IMR-90 (cell line): ENCODE data around the gene MAB21L1. TPM values are rescaled to one million over a fixed set of nuclear protein-coding genes. Genes with fewer than 3 reads are reported as not detected.

Source experiments
- ATAC-seq: fragments of 200-7000 bp; cut with Tn5 transposase; 2 replicates; pipeline ENCODE4 v1.9.1; 2020; ENCODE audit warnings: low read depth, mild to moderate bottlenecking, moderate library complexity
- BruUV-seq: library from RNA; stranded (reverse); fragments of 400-500 nt; replicated peaks from 2 replicates; lab custom pipeline; 2021; lab: Mats Ljungman, UMichigan
- CTCF ChIA-PET: fragments of 300-600 bp; formaldehyde crosslinking; extraction: SDS; loops from one replicate; lab custom pipeline; 2021; ENCODE audit warnings: antibody characterized with exemption; lab: Yijun Ruan, JAX
- POLR2A ChIA-PET: fragments of 300-600 bp; sonication (Branson Sonifier 250); formaldehyde crosslinking; loops from one replicate; lab custom pipeline; 2022; ENCODE audit warnings: antibody characterized with exemption; ENCODE audit not compliant: unreplicated experiment; lab: Charles Lee
- DNase-seq: peaks from one replicate; pipeline ENCODE4 v3.0.0; 2013
- H2AFZ ChIP-seq: replicated peaks from 2 replicates; pipeline ENCODE3; 2013; ENCODE audit warnings: low read length, mild to moderate bottlenecking; ENCODE audit not compliant: poor library complexity
- H2AK5ac ChIP-seq: 2 replicates; pipeline ENCODE4 v1.6.1; 2013; ENCODE audit warnings: low read depth, low read length, inconsistent platforms
- H2AK9ac ChIP-seq: replicated peaks from 2 replicates; pipeline ENCODE3; 2013; ENCODE audit warnings: mild to moderate bottlenecking, low read depth, low read length, moderate library complexity; ENCODE audit not compliant: poor library complexity
- H2BK120ac ChIP-seq: 2 replicates; pipeline ENCODE4 v1.6.1; 2013; ENCODE audit warnings: low read depth, low read length, inconsistent platforms
- H2BK15ac ChIP-seq: 3 replicates; pipeline ENCODE4 v1.6.1; 2013; ENCODE audit warnings: low read depth, low read length, inconsistent platforms
- H2BK20ac ChIP-seq: 2 replicates; pipeline ENCODE4 v1.6.1; 2013; ENCODE audit warnings: low read depth, mild to moderate bottlenecking, inconsistent platforms, low read length, moderate library complexity
- H2BK5ac ChIP-seq: 2 replicates; pipeline ENCODE4 v1.6.1; 2013; ENCODE audit warnings: mild to moderate bottlenecking, low read depth, low read length, inconsistent platforms; ENCODE audit not compliant: poor library complexity, severe bottlenecking
- H3K14ac ChIP-seq: replicated peaks from 2 replicates; pipeline ENCODE4 v1.6.1; 2013; ENCODE audit warnings: low read depth, low read length, inconsistent platforms
- H3K18ac ChIP-seq: 2 replicates; pipeline ENCODE4 v1.6.1; 2013; ENCODE audit warnings: low read depth, low read length, control low read depth
- H3K23ac ChIP-seq: 2 replicates; pipeline ENCODE4 v1.6.1; 2013; ENCODE audit warnings: low read depth, low read length, inconsistent platforms
- H3K27ac ChIP-seq: 2 replicates; pipeline ENCODE4 v1.5.1; 2013; ENCODE audit warnings: mild to moderate bottlenecking, control low read depth, low read length; ENCODE audit not compliant: insufficient read depth
- H3K27me3 ChIP-seq: 2 replicates; pipeline ENCODE4 v1.6.1; 2013; ENCODE audit warnings: low read length; ENCODE audit not compliant: control insufficient read depth, insufficient read depth
- H3K36me3 ChIP-seq: 2 replicates; pipeline ENCODE4 v1.6.1; 2013; ENCODE audit warnings: low read length, mixed read lengths; ENCODE audit not compliant: control insufficient read depth, insufficient read depth
- H3K4ac ChIP-seq: 2 replicates; pipeline ENCODE4 v1.6.1; 2013; ENCODE audit warnings: low read depth, low read length, inconsistent platforms
- H3K4me1 ChIP-seq: 2 replicates; pipeline ENCODE4 v1.6.1; 2013; ENCODE audit warnings: low read length, mixed read lengths; ENCODE audit not compliant: control insufficient read depth, insufficient read depth
- H3K4me2 ChIP-seq: 2 replicates; pipeline ENCODE4 v1.6.1; 2013; ENCODE audit warnings: low read depth, mild to moderate bottlenecking, control low read depth, low read length, moderate library complexity
- H3K4me3 ChIP-seq: 2 replicates; pipeline ENCODE4 v1.5.1; 2013; ENCODE audit warnings: low read depth, mild to moderate bottlenecking, control low read depth, low read length, moderate library complexity; ENCODE audit not compliant: insufficient read depth
- H3K56ac ChIP-seq: 2 replicates; pipeline ENCODE4 v1.6.1; 2013; ENCODE audit warnings: low read length, inconsistent platforms; ENCODE audit not compliant: insufficient read depth; ENCODE audit errors: extremely low read depth
- H3K79me1 ChIP-seq, 2 experiments: 2 replicates each; pipeline ENCODE4 v1.6.1; 2013; ENCODE audit warnings: low read length in 2 of 2, inconsistent platforms in 1 of 2, low read depth in 1 of 2
- H3K9ac ChIP-seq: 2 replicates; pipeline ENCODE4 v1.6.1; 2013; ENCODE audit warnings: low read depth, low read length, control low read depth
- H3K9me1 ChIP-seq: 2 replicates; pipeline ENCODE4 v1.6.1; 2013; ENCODE audit warnings: low read length, inconsistent platforms; ENCODE audit not compliant: insufficient read depth
- H3K9me3 ChIP-seq: 2 replicates; pipeline ENCODE4 v1.6.1; 2013; ENCODE audit warnings: low read length; ENCODE audit not compliant: control insufficient read depth, insufficient read depth
- H4K20me1 ChIP-seq: 2 replicates; pipeline ENCODE4 v1.6.1; 2013; ENCODE audit warnings: low read length, inconsistent platforms; ENCODE audit not compliant: insufficient read depth
- H4K5ac ChIP-seq: 2 replicates; pipeline ENCODE4 v1.6.1; 2013; ENCODE audit warnings: mild to moderate bottlenecking, low read depth, low read length, control low read depth
- H4K8ac ChIP-seq, 2 experiments: 2 replicates each; pipeline ENCODE4 v1.6.1; 2013; ENCODE audit warnings: low read depth in 2 of 2, low read length in 2 of 2, control low read depth in 1 of 2, inconsistent platforms in 1 of 2
- H4K91ac ChIP-seq: 2 replicates; pipeline ENCODE4 v1.6.1; 2013; ENCODE audit warnings: low read depth, low read length, inconsistent platforms; ENCODE audit not compliant: insufficient read depth
- BHLHE40 ChIP-seq: fragments of 150-350 bp; IDR thresholded peaks from 2 replicates; pipeline ENCODE4 v1.6.1; 2016; ENCODE audit warnings: mild to moderate bottlenecking, low read depth, low read length
- CHD1 ChIP-seq: IDR thresholded peaks from 2 replicates; pipeline ENCODE4 v1.6.1; 2012; ENCODE audit warnings: low read depth, low read length, improper control_type of control experiment
- MAFK ChIP-seq: IDR thresholded peaks from 2 replicates; pipeline ENCODE4 v1.6.1; 2012; ENCODE audit warnings: low read depth, low read length, improper control_type of control experiment
- MAZ ChIP-seq: IDR thresholded peaks from 2 replicates; pipeline ENCODE4 v1.6.1; 2012; ENCODE audit warnings: low read depth, mild to moderate bottlenecking, low read length, improper control_type of control experiment, moderate library complexity, borderline replicate concordance
- MXI1 ChIP-seq: IDR thresholded peaks from 2 replicates; pipeline ENCODE4 v1.6.1; 2012; ENCODE audit warnings: low read depth, mild to moderate bottlenecking, low read length, moderate library complexity, borderline replicate concordance
- NFE2L2 ChIP-seq: fragments of 150-350 bp; IDR thresholded peaks from 2 replicates; pipeline ENCODE4 v1.6.1; 2016; ENCODE audit warnings: low read depth, mild to moderate bottlenecking, low read length
- RAD21 ChIP-seq: IDR thresholded peaks from 2 replicates; pipeline ENCODE4 v1.6.1; 2012; ENCODE audit warnings: low read length, improper control_type of control experiment
- RCOR1 ChIP-seq: IDR thresholded peaks from 2 replicates; pipeline ENCODE4 v1.6.1; 2012; ENCODE audit warnings: mild to moderate bottlenecking, low read length, improper control_type of control experiment; ENCODE audit not compliant: insufficient replicate concordance
- RFX5 ChIP-seq: IDR thresholded peaks from 2 replicates; pipeline ENCODE4 v1.8.0; 2012; ENCODE audit warnings: low read depth, mild to moderate bottlenecking, low read length, moderate library complexity
- SMC3 ChIP-seq: fragments of 150-350 bp; IDR thresholded peaks from 2 replicates; pipeline ENCODE4 v1.6.1; 2016; ENCODE audit warnings: low read depth, mild to moderate bottlenecking, antibody characterized with exemption, low read length, moderate library complexity
- WGBS, 2 experiments: methylation state at CpG; one replicate each; pipeline versions ENCODE4 v1.1.5 to v1.1.7; 2013; ENCODE audit warnings: missing lambda C conversion rate in 2 of 2; ENCODE audit not compliant: insufficient read length in 1 of 2; ENCODE audit errors: extremely low coverage in 2 of 2; 5-methylcytosine and 5-hydroxymethylcytosine counted together
- dilution Hi-C: fragments of 300-500 bp; cut with HindIII; formaldehyde crosslinking; loops from one replicate; pipeline ENCODE4 v1.14.3; 2018; ENCODE audit warnings: low sequenced_read_pairs; ENCODE audit not compliant: unreplicated experiment
- in situ Hi-C: fragments of 300-500 bp; cut with MboI; formaldehyde crosslinking; loops from 3 replicates; pipeline ENCODE4 v1.14.3; 2019; ENCODE audit warnings: low sequenced_read_pairs, inconsistent platforms, mixed read lengths
- intact Hi-C: fragments of 100-400 bp; cut with micrococcal nuclease; formaldehyde crosslinking; loops from 2 replicates; pipeline ENCODE4 v1.10.0; 2022
- polyA plus RNA-seq, 3 experiments: library from polyadenylated mRNA; depleted of rRNA; stranded (reverse); fragments of >200 nt; gene quantifications; 2 replicates each; pipeline ENCODE4 v1.2.3, GENCODE V29; 2012; ENCODE audit warnings: low replicate concordance in 1 of 3
- total RNA-seq: library from RNA; depleted of rRNA; stranded (reverse); fragments of >200 nt; gene quantifications from 2 replicates; pipeline ENCODE4 v1.2.3, GENCODE V29; 2012
- TF ChIP-seq, protein P1 (sequence below): fragments of 150-350 bp; IDR thresholded peaks from 2 replicates; pipeline ENCODE4 v1.6.1; 2017; ENCODE audit warnings: mild to moderate bottlenecking, antibody characterized with exemption, low read length, low read depth
- TF ChIP-seq, protein P2 (sequence below): conservative IDR thresholded peaks from 2 replicates; pipeline ENCODE4 v1.5.1; 2012; ENCODE audit warnings: mild to moderate bottlenecking, low read depth, low read length, improper control_type of control experiment
- TF ChIP-seq, protein P3 (sequence below): fragments of 150-350 bp; IDR thresholded peaks from 2 replicates; pipeline ENCODE4 v1.6.1; 2016; ENCODE audit warnings: low read depth, mild to moderate bottlenecking, low read length, moderate library complexity, borderline replicate concordance

The MAB21L1 gene
- total and polyA plus RNA-seq, 2 of the 4 experiments (the other 2 are of a cell fraction): 0.53 to 0.72 TPM

DNA sequence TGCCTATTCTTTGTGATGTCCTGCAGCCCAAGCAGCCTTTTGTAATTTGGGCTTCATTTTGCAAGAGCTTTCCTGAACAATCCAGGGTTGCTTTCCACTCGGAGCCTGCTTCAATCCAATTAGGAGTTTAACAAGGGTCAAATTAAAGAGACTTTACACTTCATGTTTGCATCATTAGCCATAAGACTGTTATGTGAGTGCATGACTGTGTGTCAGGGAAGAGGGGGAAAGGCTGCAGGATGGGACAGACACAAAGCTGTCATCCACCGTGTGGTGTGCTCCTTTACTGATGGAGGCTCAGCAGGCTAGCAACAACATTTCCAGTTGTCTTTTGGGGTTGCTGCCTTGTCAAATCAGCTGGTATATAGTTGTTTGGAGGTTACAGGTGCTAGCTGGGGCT lies 23.7 kb upstream of the MAB21L1 start:
- Histone ChIP-seq H3K4me2 (no peak overlapping the region), H3K4ac (no peak overlapping the region), H3K36me3 (no peaks in the 10 kb centered on the region), H3K4me1 (no peaks in the 10 kb centered on the region), H4K5ac (no peak overlapping the region), H4K8ac (no peak overlapping the region), H2AK5ac (no peak overlapping the region), H3K9me3 (no peaks in the 10 kb centered on the region), H4K20me1 (no peaks in the 10 kb centered on the region), H3K4me3 (no peak overlapping the region), H3K9me1 (no peaks in the 10 kb centered on the region), H3K18ac (no peak overlapping the region), H2BK15ac (no peak overlapping the region), H2BK20ac (no peak overlapping the region), H3K56ac (no peak overlapping the region), H3K27ac (no peak overlapping the region), H3K23ac (no peak overlapping the region), H3K27me3 (no peaks in the 10 kb centered on the region), H2BK5ac (no peak overlapping the region), H3K79me1 (no peaks in the 10 kb centered on the region), H2AFZ (no peak overlapping the region), H2BK120ac (no peak overlapping the region), H3K14ac (no peak overlapping the region), H3K9ac (no peak overlapping the region), H2AK9ac (no peak overlapping the region), H4K91ac (no peak overlapping the region)
- DNase-seq (no peak), ATAC-seq (no peak)
- ChIA-PET CTCF (no interaction called here), POLR2A (no interaction called here)
- in situ Hi-C loops (no loop called here), intact Hi-C loops (no loop called here), dilution Hi-C loops (no loop called here)
- BruUV-seq: no TSS peak
- TF ChIP-seq, protein P1, sequence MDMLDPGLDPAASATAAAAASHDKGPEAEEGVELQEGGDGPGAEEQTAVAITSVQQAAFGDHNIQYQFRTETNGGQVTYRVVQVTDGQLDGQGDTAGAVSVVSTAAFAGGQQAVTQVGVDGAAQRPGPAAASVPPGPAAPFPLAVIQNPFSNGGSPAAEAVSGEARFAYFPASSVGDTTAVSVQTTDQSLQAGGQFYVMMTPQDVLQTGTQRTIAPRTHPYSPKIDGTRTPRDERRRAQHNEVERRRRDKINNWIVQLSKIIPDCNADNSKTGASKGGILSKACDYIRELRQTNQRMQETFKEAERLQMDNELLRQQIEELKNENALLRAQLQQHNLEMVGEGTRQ: no peak
- TF ChIP-seq MAZ (no peak), MXI1 (no peak), CHD1 (no peak), SMC3 (no peak), RCOR1 (no peak), MAFK (no peak), BHLHE40 (no peak), NFE2L2 (no peak), RAD21 (no peak), RFX5 (no peak)
- TF ChIP-seq, protein P2, sequence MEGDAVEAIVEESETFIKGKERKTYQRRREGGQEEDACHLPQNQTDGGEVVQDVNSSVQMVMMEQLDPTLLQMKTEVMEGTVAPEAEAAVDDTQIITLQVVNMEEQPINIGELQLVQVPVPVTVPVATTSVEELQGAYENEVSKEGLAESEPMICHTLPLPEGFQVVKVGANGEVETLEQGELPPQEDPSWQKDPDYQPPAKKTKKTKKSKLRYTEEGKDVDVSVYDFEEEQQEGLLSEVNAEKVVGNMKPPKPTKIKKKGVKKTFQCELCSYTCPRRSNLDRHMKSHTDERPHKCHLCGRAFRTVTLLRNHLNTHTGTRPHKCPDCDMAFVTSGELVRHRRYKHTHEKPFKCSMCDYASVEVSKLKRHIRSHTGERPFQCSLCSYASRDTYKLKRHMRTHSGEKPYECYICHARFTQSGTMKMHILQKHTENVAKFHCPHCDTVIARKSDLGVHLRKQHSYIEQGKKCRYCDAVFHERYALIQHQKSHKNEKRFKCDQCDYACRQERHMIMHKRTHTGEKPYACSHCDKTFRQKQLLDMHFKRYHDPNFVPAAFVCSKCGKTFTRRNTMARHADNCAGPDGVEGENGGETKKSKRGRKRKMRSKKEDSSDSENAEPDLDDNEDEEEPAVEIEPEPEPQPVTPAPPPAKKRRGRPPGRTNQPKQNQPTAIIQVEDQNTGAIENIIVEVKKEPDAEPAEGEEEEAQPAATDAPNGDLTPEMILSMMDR: no peak
- TF ChIP-seq, protein P3, sequence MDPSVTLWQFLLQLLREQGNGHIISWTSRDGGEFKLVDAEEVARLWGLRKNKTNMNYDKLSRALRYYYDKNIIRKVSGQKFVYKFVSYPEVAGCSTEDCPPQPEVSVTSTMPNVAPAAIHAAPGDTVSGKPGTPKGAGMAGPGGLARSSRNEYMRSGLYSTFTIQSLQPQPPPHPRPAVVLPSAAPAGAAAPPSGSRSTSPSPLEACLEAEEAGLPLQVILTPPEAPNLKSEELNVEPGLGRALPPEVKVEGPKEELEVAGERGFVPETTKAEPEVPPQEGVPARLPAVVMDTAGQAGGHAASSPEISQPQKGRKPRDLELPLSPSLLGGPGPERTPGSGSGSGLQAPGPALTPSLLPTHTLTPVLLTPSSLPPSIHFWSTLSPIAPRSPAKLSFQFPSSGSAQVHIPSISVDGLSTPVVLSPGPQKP: no peak
- no CpG with 5 or more reads among the region's 2 CpGs for WGBS, 2 experiments
